ENCODE data around the gene CD74.

CD74 gene

DNA sequence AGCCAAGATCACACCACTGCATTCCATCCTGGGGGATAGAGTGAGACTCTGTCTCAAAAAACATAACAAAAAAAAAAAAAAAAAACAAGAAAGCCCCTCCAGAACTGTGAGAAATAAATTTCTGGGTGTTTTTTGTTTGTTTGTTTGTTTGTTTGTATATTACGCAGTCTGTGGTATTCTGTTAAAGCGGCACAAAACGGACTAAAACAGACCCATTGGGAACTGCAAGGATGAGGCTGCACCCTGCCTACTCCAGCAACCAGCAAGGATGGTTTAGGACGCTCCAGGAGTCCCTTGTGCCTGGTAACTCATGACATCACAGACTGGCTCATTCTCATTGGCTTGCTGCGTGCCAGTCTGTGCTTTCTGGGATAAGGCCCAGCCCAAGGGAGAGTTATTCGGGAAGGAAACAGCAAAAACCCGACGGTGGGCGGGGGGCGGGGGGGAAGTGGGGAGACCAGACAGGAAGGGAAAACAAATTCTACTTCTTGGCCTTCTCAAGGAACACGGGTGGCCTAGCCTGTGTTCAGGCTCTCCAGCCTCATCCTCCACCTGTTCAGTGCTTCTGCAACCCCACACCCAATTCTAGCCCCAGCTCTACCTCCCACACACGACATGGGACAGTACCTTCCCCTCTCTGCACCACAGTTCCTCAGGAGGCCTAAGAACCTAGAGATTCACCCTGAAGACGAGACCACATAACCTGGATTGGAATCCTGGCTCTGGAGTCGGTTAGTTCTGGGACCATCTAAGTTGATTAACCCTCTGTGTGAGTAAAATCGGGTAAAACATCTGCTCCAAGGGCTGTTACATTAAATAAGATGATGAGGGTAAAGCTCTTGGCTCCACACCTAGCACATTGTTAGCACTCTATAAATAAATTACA is 2.8 kb downstream of the CD74 start:
- peak; percentile 63 for DNase-seq (ENCODE audit: low read depth)

DNA sequence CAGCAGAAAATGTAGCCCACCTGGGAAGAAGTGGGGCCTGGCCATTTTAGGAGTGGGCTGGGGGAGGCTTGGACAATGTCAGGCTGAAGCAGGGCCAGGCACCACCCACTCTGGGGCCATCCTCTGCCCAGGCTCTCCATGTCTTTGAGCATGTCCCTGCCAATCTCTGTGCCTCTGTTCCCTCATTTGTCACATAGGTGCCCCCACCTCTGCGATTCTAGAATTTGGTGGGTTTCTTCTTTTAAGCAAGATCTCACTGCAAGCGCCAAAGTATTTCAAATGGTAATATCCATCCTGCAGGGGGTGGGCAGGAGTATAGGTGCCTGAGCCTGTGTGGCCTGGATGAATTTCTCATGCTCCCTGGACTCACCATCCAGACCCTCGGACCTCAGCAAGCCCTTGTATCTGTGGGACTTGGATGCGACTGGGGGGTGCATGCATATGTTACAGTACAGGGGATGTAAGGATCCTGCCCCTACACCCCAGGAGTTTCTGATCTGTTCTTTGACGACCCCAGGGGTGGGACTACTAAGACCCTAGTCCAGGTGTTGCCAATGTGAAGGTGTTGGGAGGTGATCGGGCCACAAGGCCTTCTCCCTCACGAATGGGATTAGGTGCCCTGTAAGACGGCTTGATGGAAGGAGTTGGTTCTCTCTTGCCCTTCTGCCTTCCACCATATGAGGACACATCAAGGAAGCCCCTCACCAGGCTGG is 4.3 kb downstream of the CD74 start:
- no peak for DNase-seq (ENCODE audit: low read depth)

DNA sequence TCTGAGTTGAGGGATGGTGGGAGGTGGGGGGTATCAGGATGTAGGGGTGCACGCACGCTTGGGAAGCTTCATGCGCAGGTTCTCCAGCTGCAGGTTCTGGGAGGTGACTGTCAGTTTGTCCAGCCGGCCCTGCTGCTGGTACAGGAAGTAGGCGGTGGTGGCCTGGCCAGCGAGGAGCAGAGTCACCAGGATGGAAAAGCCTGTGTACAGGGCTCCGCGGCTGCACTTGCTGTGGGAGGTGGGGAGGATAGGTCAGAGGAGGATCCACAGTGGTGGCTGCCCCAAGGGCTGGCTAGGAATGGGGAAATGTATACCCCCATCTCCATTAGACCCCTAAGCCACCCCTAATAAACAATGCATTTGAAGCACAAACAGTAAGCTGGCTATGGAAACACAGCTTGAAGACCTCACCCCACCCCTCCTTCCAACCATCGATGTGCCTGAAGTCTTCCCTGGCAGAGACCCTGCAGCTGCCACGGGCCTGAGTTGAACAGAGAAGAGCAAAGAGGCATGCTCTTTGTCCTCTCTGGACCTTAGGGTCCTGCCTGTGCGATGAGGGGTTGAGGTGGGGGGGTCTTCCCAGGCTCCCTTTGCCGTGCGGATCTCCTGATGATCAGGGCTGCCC is 5.5 kb downstream of the CD74 start:
- no peak for DNase-seq (ENCODE audit: low read depth)

- DNase-seq (ENCODE audit: low read depth) = no peak
These were observed 6.0 kb downstream of the CD74 start for GRCh38 chr5:150406723-150407095.

GRCh38 chr5:150406103-150406722 is 6.5 kb downstream of the CD74 start:
- no peak for DNase-seq (ENCODE audit: low read depth)

DNA sequence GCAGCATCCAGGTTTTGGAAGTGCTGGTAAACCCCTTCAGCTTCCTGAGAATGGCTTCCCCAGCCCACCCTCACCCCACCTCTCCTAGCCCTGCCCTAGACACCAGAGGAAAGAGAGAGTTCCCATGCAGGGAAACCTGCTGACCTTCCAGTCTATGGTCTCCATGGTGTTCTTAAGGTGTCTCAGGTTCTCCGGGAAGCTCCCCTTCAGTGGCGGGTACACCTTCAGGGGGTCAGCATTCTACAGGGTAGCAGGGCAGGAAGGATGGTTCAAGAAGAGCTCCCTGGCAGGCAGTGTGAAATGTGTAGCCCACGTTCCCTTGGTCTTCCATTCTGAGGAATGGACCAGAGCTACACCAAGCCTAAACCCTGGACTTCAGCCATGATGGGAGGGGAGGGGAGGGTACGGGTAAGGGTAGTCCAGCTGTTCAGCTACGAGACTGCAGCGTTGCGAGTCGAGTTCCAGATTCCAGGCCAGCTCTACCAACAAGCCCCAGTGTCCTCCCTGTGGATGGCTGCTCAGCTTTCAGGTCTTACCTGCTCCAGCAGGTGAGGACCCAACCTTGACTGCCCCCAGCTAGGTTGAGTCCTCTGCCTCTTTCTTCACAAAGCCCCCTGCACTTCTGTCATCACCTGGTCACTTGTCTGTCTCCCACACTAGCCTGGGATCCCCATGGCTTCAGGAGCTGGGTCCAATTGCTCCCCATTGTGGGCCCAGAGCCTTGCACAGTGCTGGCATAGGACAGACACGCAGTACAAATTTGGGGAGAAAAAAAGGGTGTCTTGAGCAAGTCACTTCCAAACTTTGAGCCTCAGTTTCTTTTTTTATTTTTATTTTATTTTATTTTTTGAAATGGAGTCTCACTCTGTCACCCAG is 7.5 kb downstream of the CD74 start:
- DNase-seq (ENCODE audit: low read depth) = no peak

GRCh38 chr5:150404535-150404934 is 8.2 kb downstream of the CD74 start:
- no peak for DNase-seq (ENCODE audit: low read depth)

- no peak for DNase-seq (ENCODE audit: low read depth)
These were observed 8.6 kb downstream of the CD74 start for GRCh38 chr5:150404121-150404520.

- DNase-seq (ENCODE audit: low read depth) = no peak
These were observed 9.8 kb downstream of the CD74 start for GRCh38 chr5:150402901-150403342.

- no peak for DNase-seq (ENCODE audit: low read depth)
These were observed 10.4 kb downstream of the CD74 start for GRCh38 chr5:150402229-150402773.

GRCh38 chr5:150401376-150402228 is 11.1 kb downstream of the CD74 start:
- DNase-seq (ENCODE audit: low read depth) = no peak

DNA sequence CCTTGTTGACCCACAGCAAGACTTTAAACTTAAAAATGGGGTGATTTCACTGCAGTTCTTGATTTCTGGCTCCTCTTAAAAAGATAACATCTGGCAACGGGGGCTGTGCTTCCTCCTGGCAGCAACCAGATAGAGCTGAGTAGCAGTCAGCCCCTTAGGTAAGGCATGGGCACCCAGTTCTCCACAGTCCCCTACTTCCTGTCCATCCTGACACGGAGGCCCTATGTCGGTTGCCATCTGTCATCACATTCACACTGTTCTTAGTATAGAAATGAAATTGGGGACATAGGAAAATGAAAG is 11.7 kb downstream of the CD74 start:
- DNase-seq (ENCODE audit: low read depth) = no peak

GRCh38 chr5:150400316-150401075 is 12.2 kb downstream of the CD74 start:
- no peak for DNase-seq (ENCODE audit: low read depth)

DNA sequence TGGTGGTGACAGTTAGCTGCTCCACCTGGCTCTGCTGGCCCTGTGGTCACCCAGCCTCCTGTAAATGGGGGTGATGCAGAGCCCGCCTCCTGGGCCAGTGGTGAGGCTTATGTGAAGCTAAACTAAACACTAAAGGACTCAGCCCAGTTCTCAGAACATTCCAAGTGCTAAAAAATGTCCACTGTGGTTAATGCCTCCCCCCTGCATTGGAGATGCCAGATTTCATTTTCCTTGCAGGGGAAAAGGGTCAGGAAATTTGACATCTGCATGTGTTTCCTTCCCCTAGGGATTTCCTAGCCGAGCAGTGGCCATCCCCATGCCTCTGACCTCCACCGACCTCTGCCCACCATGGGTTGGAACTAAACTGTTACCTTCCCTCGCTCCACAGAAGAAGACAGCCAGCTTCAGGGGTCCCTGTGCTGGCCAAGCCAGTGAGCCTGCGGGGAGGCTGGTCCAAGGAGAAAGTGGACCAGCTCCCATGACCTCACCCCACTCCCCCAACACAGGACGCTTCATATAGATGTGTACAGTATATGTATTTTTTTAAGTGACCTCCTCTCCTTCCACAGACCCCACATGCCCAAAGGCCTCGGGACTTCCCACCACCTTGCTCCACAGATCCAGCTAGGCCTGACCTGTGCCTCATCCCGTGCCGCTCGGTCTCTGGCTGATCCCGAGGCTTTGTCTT is 13.0 kb downstream of the CD74 start:
- DNase-seq (ENCODE audit: low read depth) = no peak

GRCh38 chr5:150398722-150399523 is 13.8 kb downstream of the CD74 start:
- DNase-seq (ENCODE audit: low read depth) = no peak

DNA sequence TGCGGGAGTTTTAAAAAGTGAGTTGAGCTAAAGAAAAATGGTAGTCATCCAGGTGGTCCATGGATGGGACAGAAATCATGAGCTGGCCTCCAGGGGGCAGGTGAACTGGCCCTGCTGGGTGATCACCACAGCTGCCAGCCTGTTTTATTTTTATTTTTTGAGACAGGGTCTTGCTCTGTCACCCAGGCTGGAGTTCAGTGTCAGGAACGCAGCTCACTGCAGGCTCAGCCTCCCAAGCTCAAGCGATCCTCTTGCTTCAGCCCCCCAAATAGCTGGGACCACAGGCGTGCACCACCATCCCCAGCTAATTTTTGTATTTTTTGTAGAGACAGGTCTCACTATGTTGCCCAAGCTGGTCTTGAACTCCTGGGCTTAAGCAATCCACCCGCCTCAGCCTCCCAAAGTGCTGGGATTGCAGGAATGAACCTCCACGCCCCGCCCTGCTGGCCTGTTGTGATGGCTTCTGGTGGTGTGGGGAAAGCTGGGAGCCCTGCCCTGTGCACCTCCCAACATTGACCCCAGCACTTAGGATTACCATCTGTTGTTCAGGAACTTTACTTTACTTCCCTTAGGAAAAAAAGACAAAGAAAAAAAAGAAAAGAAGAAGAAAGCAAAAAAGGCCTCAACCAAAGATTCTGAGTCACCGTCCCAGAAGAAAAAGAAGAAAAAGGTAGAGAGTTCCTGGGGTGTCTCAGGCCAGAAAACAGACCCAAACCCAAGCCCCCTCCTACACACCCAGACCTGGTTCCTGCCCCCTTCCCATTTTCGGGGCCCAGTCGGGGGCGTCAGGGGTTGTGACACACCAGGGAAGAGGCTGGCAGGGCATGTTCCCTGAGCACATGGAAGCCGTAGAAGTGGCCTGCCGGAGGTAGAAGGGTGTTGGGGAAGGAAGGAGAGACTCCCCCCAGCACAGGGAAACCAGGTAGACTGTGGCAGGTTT is 14.7 kb downstream of the CD74 start:
- no peak for DNase-seq (ENCODE audit: low read depth)

DNA sequence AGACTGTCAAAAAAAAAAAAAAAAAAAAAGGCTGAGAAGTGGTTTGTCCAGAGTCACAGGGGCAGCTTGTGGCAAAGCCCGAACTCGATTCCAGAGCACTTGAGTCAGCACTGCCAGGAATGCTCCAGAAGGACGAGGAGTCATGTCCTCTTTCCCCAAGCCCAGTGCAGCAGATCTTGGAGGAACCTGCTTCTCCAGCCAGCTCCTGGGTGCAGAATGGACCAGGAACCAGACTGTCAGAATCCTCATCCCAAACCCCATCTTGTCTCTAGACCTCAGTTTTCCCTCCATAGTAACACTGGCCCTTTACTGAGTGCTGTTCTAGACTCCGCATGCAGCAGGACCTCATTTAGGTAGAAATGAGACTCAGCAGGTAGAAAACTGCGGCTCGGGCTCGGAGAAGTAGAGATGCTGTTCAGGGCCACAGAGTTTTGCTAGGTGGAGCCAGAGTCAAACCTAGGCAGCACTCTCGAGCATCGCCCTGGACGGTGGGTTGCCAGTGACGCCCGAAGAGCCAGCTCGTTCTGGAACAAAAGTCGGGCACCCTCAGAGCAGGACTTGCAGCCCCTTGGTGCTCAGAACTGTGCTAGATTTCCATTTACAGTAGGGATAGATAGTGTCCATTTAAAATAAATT is 15.4 kb downstream of the CD74 start:
- DNase-seq (ENCODE audit: low read depth) = no peak

Measured in non-pigmented ciliary epithelial cell (primary cell).